Effector memory CD4-positive, alpha-beta T cell (primary cell): ENCODE data around the gene MKNK1.

Experiments used
- DNase-seq, 3 donors: peaks; one replicate each; pipeline ENCODE4 v3.0.0-alpha.2; 2020
- H3K27ac ChIP-seq: 2 replicates; pipeline ENCODE4 v1.7.0; 2013; ENCODE audit warnings: mild to moderate bottlenecking, low read length, moderate library complexity; ENCODE audit not compliant: insufficient read depth, poor library complexity, severe bottlenecking
- H3K27me3 ChIP-seq: replicated peaks from 2 replicates; pipeline ENCODE4 v1.7.0; 2013; ENCODE audit warnings: mild to moderate bottlenecking, low read length; ENCODE audit not compliant: insufficient read depth, control insufficient read depth, poor library complexity, severe bottlenecking
- H3K36me3 ChIP-seq: 2 replicates; pipeline ENCODE4 v1.7.0; 2013; ENCODE audit warnings: mild to moderate bottlenecking, low read length, moderate library complexity; ENCODE audit not compliant: control insufficient read depth, insufficient read depth
- H3K4me1 ChIP-seq: 2 replicates; pipeline ENCODE4 v1.7.0; 2013; ENCODE audit warnings: low read length, mild to moderate bottlenecking; ENCODE audit not compliant: control insufficient read depth, insufficient read depth, poor library complexity, severe bottlenecking
- H3K4me3 ChIP-seq: 2 replicates; pipeline ENCODE4 v1.7.0; 2013; ENCODE audit warnings: low read length, low read depth, mild to moderate bottlenecking; ENCODE audit not compliant: insufficient read depth, poor library complexity, severe bottlenecking
- H3K9me3 ChIP-seq: 2 replicates; pipeline ENCODE4 v1.7.0; 2013; ENCODE audit warnings: mild to moderate bottlenecking, low read length, moderate library complexity; ENCODE audit not compliant: control insufficient read depth

MKNK1 gene

GRCh38 chr1:46612937-46613660 is 9.0 kb upstream of the MKNK1 start:
- DNase-seq, result no peak
- Histone ChIP-seq H3K9me3 (no peaks in the 10 kb centered on the region), H3K36me3 (peaks cover 17% of the 10 kb centered on the region), H3K27me3 (no peaks in the 10 kb centered on the region), H3K4me1 (peaks cover 30% of the 10 kb centered on the region), H3K27ac (no peak overlapping the region), H3K4me3 (no peak overlapping the region)

GRCh38 chr1:46611691-46612221 is 7.7 kb upstream of the MKNK1 start:
- Histone ChIP-seq H3K4me3 (no peak overlapping the region), H3K27ac (no peak overlapping the region), H3K4me1 (peaks cover 30% of the 10 kb centered on the region), H3K9me3 (no peaks in the 10 kb centered on the region), H3K27me3 (no peaks in the 10 kb centered on the region), H3K36me3 (peaks cover 25% of the 10 kb centered on the region)
- no peak for DNase-seq

- Histone ChIP-seq H3K36me3 (peaks cover 20% of the 10 kb centered on the region), H3K4me3 (no peak overlapping the region), H3K27ac (no peak overlapping the region), H3K4me1 (peaks cover 25% of the 10 kb centered on the region), H3K27me3 (no peaks in the 10 kb centered on the region), H3K9me3 (no peaks in the 10 kb centered on the region)
- no peak for DNase-seq
Observed at GRCh38 chr1:46607345-46608130, 3.5 kb upstream of the MKNK1 start.

GRCh38 chr1:46606255-46606965 is 2.3 kb upstream of the MKNK1 start:
- H3K27me3 ChIP-seq, result no peaks in the 10 kb centered on the region
- DNase-seq, result no peak
- no peaks in the 10 kb centered on the region for H3K9me3 ChIP-seq
- peaks cover 25% of the 10 kb centered on the region for H3K4me1 ChIP-seq
- peaks cover 20% of the 10 kb centered on the region for H3K36me3 ChIP-seq
- H3K4me3 ChIP-seq, result no peak overlapping the region
- no peak overlapping the region for H3K27ac ChIP-seq

GRCh38 chr1:46605232-46605631 is 1.2 kb upstream of the MKNK1 start:
- H3K36me3 ChIP-seq, result peaks cover 20% of the 10 kb centered on the region
- peaks cover 25% of the 10 kb centered on the region for H3K4me1 ChIP-seq
- H3K9me3 ChIP-seq, result no peaks in the 10 kb centered on the region
- peak overlapping the region; percentile 29 for H3K27ac ChIP-seq
- no peak overlapping the region for H3K4me3 ChIP-seq
- DNase-seq, result peak in 1 of 3 donors; percentile 31
- no peaks in the 10 kb centered on the region for H3K27me3 ChIP-seq

GRCh38 chr1:46603481-46603857 is 599 bp downstream of the MKNK1 start:
- H3K36me3 ChIP-seq, result peaks cover 11% of the 10 kb centered on the region
- H3K27ac ChIP-seq, result peak overlapping the region; percentile 68
- H3K27me3 ChIP-seq, result no peaks in the 10 kb centered on the region
- no peak for DNase-seq
- H3K4me1 ChIP-seq, result peaks cover 35% of the 10 kb centered on the region
- peak overlapping the region; percentile 84 for H3K4me3 ChIP-seq
- no peaks in the 10 kb centered on the region for H3K9me3 ChIP-seq

GRCh38 chr1:46601257-46602007 is 2.6 kb downstream of the MKNK1 start:
- Histone ChIP-seq H3K27me3 (no peaks in the 10 kb centered on the region), H3K9me3 (no peaks in the 10 kb centered on the region), H3K27ac (no peak overlapping the region), H3K36me3 (no peaks in the 10 kb centered on the region), H3K4me1 (peaks cover 35% of the 10 kb centered on the region), H3K4me3 (no peak overlapping the region)
- DNase-seq, result no peak

- Histone ChIP-seq H3K27me3 (no peaks in the 10 kb centered on the region), H3K27ac (no peak overlapping the region), H3K4me1 (peaks cover 30% of the 10 kb centered on the region), H3K9me3 (no peaks in the 10 kb centered on the region), H3K36me3 (no peaks in the 10 kb centered on the region), H3K4me3 (no peak overlapping the region)
- no peak for DNase-seq
Observed at GRCh38 chr1:46599059-46599970, 4.8 kb downstream of the MKNK1 start.

GRCh38 chr1:46596846-46597245 is 7.2 kb downstream of the MKNK1 start:
- no peak overlapping the region for H3K27ac ChIP-seq
- H3K27me3 ChIP-seq, result no peaks in the 10 kb centered on the region
- no peak for DNase-seq

More at GRCh38 chr1:46596846-46597245, 7.2 kb downstream of the MKNK1 start:
- Histone ChIP-seq H3K9me3 (no peaks in the 10 kb centered on the region), H3K36me3 (peaks cover 15% of the 10 kb centered on the region), H3K4me1 (peaks cover 20% of the 10 kb centered on the region), H3K4me3 (no peak overlapping the region)
